A549 (cell line): ENCODE results near the gene KCTD21. TPM values are rescaled to one million over a fixed set of nuclear protein-coding genes. Genes with fewer than 3 reads are reported as not detected.

Source experiments
- ATAC-seq, 2 experiments: fragments of 200-7000 bp in 1 of 2; fragments of >200 bp in 1 of 2; cut with Nextera tagmentation in 1 of 2; cut with Tn5 transposase in 1 of 2; 3 replicates each; pipeline versions ENCODE4 v1.8.0 to v1.9.1; 2018 to 2020; ENCODE audit warnings: mild to moderate bottlenecking in 1 of 2, moderate library complexity in 1 of 2
- CTCF ChIA-PET: fragments of 300-600 bp; sonication (Branson Sonifier 250); formaldehyde crosslinking; extraction: SDS; loops from one replicate; lab custom pipeline; 2021; ENCODE audit warnings: antibody characterized with exemption, inconsistent platforms; lab: Yijun Ruan, JAX
- POLR2A ChIA-PET: fragments of 350-600 bp; formaldehyde crosslinking; extraction: SDS; loops from one replicate; lab custom pipeline; 2021; ENCODE audit warnings: antibody characterized with exemption, inconsistent platforms; lab: Yijun Ruan, JAX
- DNase-seq, 2 experiments: peaks; one replicate each; pipeline versions ENCODE4 v3.0.0 to v3.0.0-alpha.2; 2011 to 2016; ENCODE audit warnings: low read depth in 1 of 2, low spot score in 1 of 2
- FAIRE-seq: peaks from 2 replicates; lab custom pipeline; 2011; peaks lifted over from hg19 to GRCh38; lab: Jason Lieb, UNC
- H3K27ac ChIP-seq, 2 experiments: fragments of >200 bp; sonication (Bioruptor Twin); formaldehyde crosslinking; 3 replicates each; pipeline ENCODE4 v1.5.1; 2016 to 2017
- H3K4me1 ChIP-seq: fragments of >200 bp; sonication (Bioruptor Twin); formaldehyde crosslinking; 3 replicates; pipeline ENCODE4 v1.6.1; 2016
- H3K4me2 ChIP-seq: fragments of >200 bp; sonication (Bioruptor Twin); formaldehyde crosslinking; 3 replicates; pipeline ENCODE4 v1.6.1; 2016
- H3K4me3 ChIP-seq: fragments of >200 bp; sonication (Bioruptor Twin); formaldehyde crosslinking; 3 replicates; pipeline ENCODE4 v1.5.1; 2016
- H3K9me3 ChIP-seq: fragments of >200 bp; sonication (Bioruptor Twin); formaldehyde crosslinking; 3 replicates; pipeline ENCODE4 v1.6.1; 2016
- CBX8 ChIP-seq: fragments of 200-600 bp; sonication (generic); IDR thresholded peaks from 2 replicates; pipeline ENCODE4 v1.6.1; 2016
- CEBPB ChIP-seq, 2 experiments: fragments of >200 bp in 1 of 2; sonication (Bioruptor Twin) in 1 of 2; formaldehyde crosslinking in 1 of 2; IDR thresholded peaks; 2 replicates each; pipeline ENCODE4 v1.6.1; 2012 to 2016
- CHD2 ChIP-seq: fragments of 150-350 bp; IDR thresholded peaks from 2 replicates; pipeline ENCODE4 v1.6.1; 2014; ENCODE audit warnings: low read length; ENCODE audit not compliant: partially characterized antibody
- E2F6 ChIP-seq: IDR thresholded peaks from 2 replicates; pipeline ENCODE4 v1.6.1; 2012; ENCODE audit warnings: low read depth, borderline replicate concordance
- EHMT2 ChIP-seq: fragments of 200-600 bp; sonication (generic); IDR thresholded peaks from 2 replicates; pipeline ENCODE4 v1.6.1; 2016; ENCODE audit warnings: antibody characterized with exemption, low read depth, mild to moderate bottlenecking, moderate library complexity
- ESRRA ChIP-seq: fragments of 150-350 bp; IDR thresholded peaks from 2 replicates; pipeline ENCODE4 v1.6.1; 2014; ENCODE audit warnings: mild to moderate bottlenecking, low read length, borderline replicate concordance
- HOXB5 ChIP-seq: fragments of 250-450 bp; sonication (Bioruptor Pico); IDR thresholded peaks from 2 replicates; pipeline ENCODE4 v1.5.0; 2020; ENCODE audit warnings: mild to moderate bottlenecking, moderate library complexity
- JUN ChIP-seq, 2 experiments: fragments of >200 bp; sonication (Bioruptor Twin); formaldehyde crosslinking; IDR thresholded peaks; 2 replicates in 1 of 2; 3 replicates in 1 of 2; pipeline ENCODE4 v1.6.1; 2016 to 2017
- KDM1A ChIP-seq: fragments of 200-600 bp; sonication (generic); IDR thresholded peaks from 2 replicates; pipeline ENCODE4 v1.6.1; 2016; ENCODE audit warnings: low read depth, mild to moderate bottlenecking
- KDM5A ChIP-seq: fragments of 200-600 bp; sonication (generic); IDR thresholded peaks from 2 replicates; pipeline ENCODE4 v1.6.1; 2016; ENCODE audit warnings: antibody characterized with exemption, mild to moderate bottlenecking
- MAFK ChIP-seq: fragments of 450-650 bp; IDR thresholded peaks from 2 replicates; pipeline ENCODE4 v1.6.1; 2014; ENCODE audit not compliant: partially characterized antibody
- POLR2A ChIP-seq: IDR thresholded peaks from 2 replicates; pipeline ENCODE4 v1.6.1; 2012; ENCODE audit warnings: mild to moderate bottlenecking, low read length
- RARB ChIP-seq: fragments of 250-450 bp; sonication (Bioruptor Pico); IDR thresholded peaks from 2 replicates; pipeline ENCODE4 v1.8.0; 2021; ENCODE audit warnings: mild to moderate bottlenecking, moderate library complexity
- RCOR1 ChIP-seq: fragments of 150-350 bp; IDR thresholded peaks from 2 replicates; pipeline ENCODE4 v1.6.1; 2014; ENCODE audit warnings: antibody characterized with exemption, low read length, low read depth
- RFX5 ChIP-seq: fragments of 450-650 bp; IDR thresholded peaks from 2 replicates; pipeline ENCODE4 v1.7.1; 2014; ENCODE audit warnings: antibody characterized with exemption, mild to moderate bottlenecking, moderate library complexity
- SREBF2 ChIP-seq: fragments of 450-650 bp; IDR thresholded peaks from 2 replicates; pipeline ENCODE4 v1.6.1; 2014; ENCODE audit warnings: mild to moderate bottlenecking, moderate library complexity
- TP53 ChIP-seq: fragments of 250-450 bp; sonication (Bioruptor Pico); IDR thresholded peaks from 2 replicates; pipeline ENCODE4 v1.5.0; 2021; ENCODE audit warnings: mild to moderate bottlenecking, moderate library complexity
- ZFP36 ChIP-seq: fragments of 450-650 bp; IDR thresholded peaks from 2 replicates; pipeline ENCODE4 v1.6.1; 2014; ENCODE audit warnings: borderline replicate concordance; ENCODE audit not compliant: partially characterized antibody
- ZNF302 ChIP-seq: fragments of 250-450 bp; sonication (Bioruptor Pico); IDR thresholded peaks from 2 replicates; pipeline ENCODE4 v1.9.0; 2021; ENCODE audit warnings: inconsistent platforms, mild to moderate bottlenecking, moderate library complexity
- ZSCAN20 ChIP-seq: fragments of 250-450 bp; sonication (Bioruptor Pico); IDR thresholded peaks from 2 replicates; pipeline ENCODE4 v1.8.0; 2022; ENCODE audit warnings: mild to moderate bottlenecking, moderate library complexity
- WGBS: methylation state at CpG from one replicate; pipeline ENCODE4 v1.1.6; 2017; ENCODE audit errors: missing lambda C conversion rate; 5-methylcytosine and 5-hydroxymethylcytosine counted together
- polyA plus RNA-seq, 4 experiments: library from polyadenylated mRNA; depleted of rRNA in 3 of 4; stranded (reverse); fragments of >200 nt; fragmentation: RNase III in 1 of 4; extraction: RNeasy Plus Mini Kit Qiagen cat#74134 plus additional on column Dnase treatment in 1 of 4; gene quantifications; 2 replicates in 3 of 4; 3 replicates in 1 of 4; pipeline ENCODE4 v1.2.3, GENCODE V29; 2011 to 2017
- TF ChIP-seq, protein P1 (sequence below): fragments of >200 bp; sonication (Bioruptor Twin); formaldehyde crosslinking; IDR thresholded peaks from 3 replicates; pipeline ENCODE4 v1.6.1; 2016
- TF ChIP-seq, protein P2 (sequence below): fragments of >200 bp; sonication (Bioruptor Twin); formaldehyde crosslinking; IDR thresholded peaks from 3 replicates; pipeline ENCODE4 v1.5.1; 2016
- TF ChIP-seq, protein P3 (sequence below): fragments of 150-350 bp; IDR thresholded peaks from 2 replicates; pipeline ENCODE4 v1.6.1; 2014; ENCODE audit warnings: low read depth, mild to moderate bottlenecking, low read length
- TF ChIP-seq, protein P4 (sequence below): fragments of 250-450 bp; sonication (Bioruptor Pico); IDR thresholded peaks from 2 replicates; pipeline ENCODE4 v1.5.0; 2021; ENCODE audit warnings: mild to moderate bottlenecking, moderate library complexity, borderline replicate concordance

The KCTD21 gene
- polyA plus RNA-seq, 2 of the 4 experiments (the other 2 are of a cell fraction) = 5.9 to 7.2 TPM

- H3K4me1 ChIP-seq = 0 out of 3 replicates have a peak, but pooled peaks cover 6% of the 10 kb centered on the region
- FAIRE-seq = no peak
- ATAC-seq = no peak
- no peak overlapping the region for H3K27ac ChIP-seq
- no peak for TF ChIP-seq HOXB5 (CRISPR knock-in tag)
- no peak for TF ChIP-seq SREBF2
- no peak for TF ChIP-seq RCOR1
- TF ChIP-seq KDM1A = no peak
- TF ChIP-seq EHMT2 = no peak
- TF ChIP-seq JUN (IDR thresholded peaks at IDR 0.05) = no peak
- TF ChIP-seq MAFK = no peak
- TF ChIP-seq ZSCAN20 (CRISPR knock-in tag) = no peak
- TF ChIP-seq ZNF302 (CRISPR knock-in tag) = no peak
- no peak for TF ChIP-seq POLR2A
- TF ChIP-seq, protein P1, sequence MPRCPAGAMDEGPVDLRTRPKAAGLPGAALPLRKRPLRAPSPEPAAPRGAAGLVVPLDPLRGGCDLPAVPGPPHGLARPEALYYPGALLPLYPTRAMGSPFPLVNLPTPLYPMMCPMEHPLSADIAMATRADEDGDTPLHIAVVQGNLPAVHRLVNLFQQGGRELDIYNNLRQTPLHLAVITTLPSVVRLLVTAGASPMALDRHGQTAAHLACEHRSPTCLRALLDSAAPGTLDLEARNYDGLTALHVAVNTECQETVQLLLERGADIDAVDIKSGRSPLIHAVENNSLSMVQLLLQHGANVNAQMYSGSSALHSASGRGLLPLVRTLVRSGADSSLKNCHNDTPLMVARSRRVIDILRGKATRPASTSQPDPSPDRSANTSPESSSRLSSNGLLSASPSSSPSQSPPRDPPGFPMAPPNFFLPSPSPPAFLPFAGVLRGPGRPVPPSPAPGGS = no peak
- TF ChIP-seq, all 56 proteins: peak for 0
- no peak overlapping the region for H3K4me3 ChIP-seq
- ChIA-PET CTCF (interaction anchor here (0.6 to 4.4 kb wide), 4 partner anchors 11 to 982 kb away, joined by 3 to 16 read pairs (median 4); no protein-coding TSS in a partner anchor), POLR2A (no interaction called here)
- DNase-seq = no peak
- WGBS = 84% methylated on average over 2 of the region's 2 CpGs
- no peak overlapping the region for H3K4me2 ChIP-seq
- no peaks in the 10 kb centered on the region for H3K9me3 ChIP-seq
These were observed 40.6 kb downstream of the KCTD21 start for GRCh38 chr11:78147807-78148206.

DNA sequence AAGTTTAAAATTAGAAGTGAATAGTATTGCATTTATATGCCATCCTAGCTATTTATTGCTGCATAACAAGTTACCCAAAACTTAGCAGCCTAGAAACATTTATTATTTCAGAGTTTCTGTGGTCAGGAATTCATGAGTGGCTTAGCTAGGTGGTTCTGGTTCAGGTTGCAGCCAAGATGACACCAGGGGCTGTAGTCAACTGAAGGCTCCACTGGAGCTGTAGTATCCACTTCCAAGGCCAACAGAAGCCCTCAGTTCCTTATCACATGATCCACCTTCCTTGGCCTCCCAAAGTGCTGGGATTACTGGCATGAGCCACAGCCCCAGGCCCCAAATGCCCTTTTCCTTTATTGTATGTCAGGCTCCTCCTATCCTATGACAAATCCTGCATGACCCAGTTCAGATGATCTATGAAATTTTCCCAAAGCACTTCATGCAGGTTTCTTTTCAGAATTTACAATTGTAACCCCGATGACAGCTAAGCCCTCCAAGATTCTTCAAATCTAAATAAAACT is 42.9 kb downstream of the KCTD21 start:
- H3K4me1 ChIP-seq = peaks cover 8% of the 10 kb centered on the region; the same call in 1 of the 3 replicates
- CTCF ChIA-PET = interaction anchor here (0.9 kb wide), 1 partner anchor 16 kb away, joined by 3 read pairs; no protein-coding TSS in a partner anchor
- no peak for ATAC-seq
- TF ChIP-seq KDM5A = no peak
- TF ChIP-seq ZFP36 = no peak
- TF ChIP-seq CHD2 = no peak
- no peak for TF ChIP-seq HOXB5 (CRISPR knock-in tag)
- no peak for TF ChIP-seq TP53
- TF ChIP-seq ESRRA = no peak
- TF ChIP-seq, protein P2, sequence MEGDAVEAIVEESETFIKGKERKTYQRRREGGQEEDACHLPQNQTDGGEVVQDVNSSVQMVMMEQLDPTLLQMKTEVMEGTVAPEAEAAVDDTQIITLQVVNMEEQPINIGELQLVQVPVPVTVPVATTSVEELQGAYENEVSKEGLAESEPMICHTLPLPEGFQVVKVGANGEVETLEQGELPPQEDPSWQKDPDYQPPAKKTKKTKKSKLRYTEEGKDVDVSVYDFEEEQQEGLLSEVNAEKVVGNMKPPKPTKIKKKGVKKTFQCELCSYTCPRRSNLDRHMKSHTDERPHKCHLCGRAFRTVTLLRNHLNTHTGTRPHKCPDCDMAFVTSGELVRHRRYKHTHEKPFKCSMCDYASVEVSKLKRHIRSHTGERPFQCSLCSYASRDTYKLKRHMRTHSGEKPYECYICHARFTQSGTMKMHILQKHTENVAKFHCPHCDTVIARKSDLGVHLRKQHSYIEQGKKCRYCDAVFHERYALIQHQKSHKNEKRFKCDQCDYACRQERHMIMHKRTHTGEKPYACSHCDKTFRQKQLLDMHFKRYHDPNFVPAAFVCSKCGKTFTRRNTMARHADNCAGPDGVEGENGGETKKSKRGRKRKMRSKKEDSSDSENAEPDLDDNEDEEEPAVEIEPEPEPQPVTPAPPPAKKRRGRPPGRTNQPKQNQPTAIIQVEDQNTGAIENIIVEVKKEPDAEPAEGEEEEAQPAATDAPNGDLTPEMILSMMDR = no peak
- TF ChIP-seq, all 56 proteins: peak for 0
- H3K4me2 ChIP-seq = no peak overlapping the region
- no peak overlapping the region for H3K4me3 ChIP-seq
- H3K9me3 ChIP-seq = no peaks in the 10 kb centered on the region
- 82% methylated on average over 1 of the region's 1 CpG for WGBS
- POLR2A ChIA-PET = no interaction called here
- DNase-seq (no peak), FAIRE-seq (no peak)
- H3K27ac ChIP-seq = no peak overlapping the region

- peak overlapping the region; percentile 80 to 93; a peak in 3 of 6 replicates for H3K27ac ChIP-seq
- no peaks in the 10 kb centered on the region for H3K9me3 ChIP-seq
- FAIRE-seq = no peak
- no peak for ATAC-seq
- H3K4me1 ChIP-seq = peaks cover 16% of the 10 kb centered on the region; the same call in 1 of the 3 replicates
- H3K4me2 ChIP-seq = peak overlapping the region; percentile 78
- TF ChIP-seq, protein P3, sequence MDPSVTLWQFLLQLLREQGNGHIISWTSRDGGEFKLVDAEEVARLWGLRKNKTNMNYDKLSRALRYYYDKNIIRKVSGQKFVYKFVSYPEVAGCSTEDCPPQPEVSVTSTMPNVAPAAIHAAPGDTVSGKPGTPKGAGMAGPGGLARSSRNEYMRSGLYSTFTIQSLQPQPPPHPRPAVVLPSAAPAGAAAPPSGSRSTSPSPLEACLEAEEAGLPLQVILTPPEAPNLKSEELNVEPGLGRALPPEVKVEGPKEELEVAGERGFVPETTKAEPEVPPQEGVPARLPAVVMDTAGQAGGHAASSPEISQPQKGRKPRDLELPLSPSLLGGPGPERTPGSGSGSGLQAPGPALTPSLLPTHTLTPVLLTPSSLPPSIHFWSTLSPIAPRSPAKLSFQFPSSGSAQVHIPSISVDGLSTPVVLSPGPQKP = no peak
- TF ChIP-seq CBX8 = no peak
- TF ChIP-seq JUN (IDR thresholded peaks at IDR 0.05) = no peak
- TF ChIP-seq CEBPB (IDR thresholded peaks at IDR 0.05) = no peak
- no peak for TF ChIP-seq RFX5
- TF ChIP-seq E2F6 = no peak
- TF ChIP-seq RARB (CRISPR knock-in tag) = no peak
- TF ChIP-seq, protein P4, sequence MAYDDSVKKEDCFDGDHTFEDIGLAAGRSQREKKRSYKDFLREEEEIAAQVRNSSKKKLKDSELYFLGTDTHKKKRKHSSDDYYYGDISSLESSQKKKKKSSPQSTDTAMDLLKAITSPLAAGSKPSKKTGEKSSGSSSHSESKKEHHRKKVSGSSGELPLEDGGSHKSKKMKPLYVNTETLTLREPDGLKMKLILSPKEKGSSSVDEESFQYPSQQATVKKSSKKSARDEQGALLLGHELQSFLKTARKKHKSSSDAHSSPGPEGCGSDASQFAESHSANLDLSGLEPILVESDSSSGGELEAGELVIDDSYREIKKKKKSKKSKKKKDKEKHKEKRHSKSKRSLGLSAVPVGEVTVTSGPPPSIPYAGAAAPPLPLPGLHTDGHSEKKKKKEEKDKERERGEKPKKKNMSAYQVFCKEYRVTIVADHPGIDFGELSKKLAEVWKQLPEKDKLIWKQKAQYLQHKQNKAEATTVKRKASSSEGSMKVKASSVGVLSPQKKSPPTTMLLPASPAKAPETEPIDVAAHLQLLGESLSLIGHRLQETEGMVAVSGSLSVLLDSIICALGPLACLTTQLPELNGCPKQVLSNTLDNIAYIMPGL (CRISPR knock-in tag) = no peak
- TF ChIP-seq, all 56 proteins: peak for 0
- ChIA-PET POLR2A (no interaction called here), CTCF (interaction anchor here (0.7 to 2.5 kb wide), 4 partner anchors 8 to 424 kb away, joined by 3 to 15 read pairs (median 4); no protein-coding TSS in a partner anchor)
- H3K4me3 ChIP-seq = peak overlapping the region; percentile 65
- DNase-seq = no peak
- WGBS = 84% methylated on average over 17 of the region's 17 CpGs
These were observed 47.9 kb downstream of the KCTD21 start for GRCh38 chr11:78140392-78141077.
